Stimulated activated CD4-positive, alpha-beta T cell treated with anti-CD3 and anti-CD28 coated beads, Interleukin-12 subunit alpha, Interleukin-12 subunit beta, amount 100 ng/mL, for 48 hours (primary cell): ENCODE results near the gene ALG3.
"Not testable (repeated sequence)": the region's sequence is repeated elsewhere in the genome, so short reads cannot be mapped to it uniquely, and the experiment has no call there.

Source experiments
- DNase-seq, 3 donors: peaks; one replicate each; pipeline ENCODE4 v3.0.0-alpha.2; 2020; ENCODE audit warnings: low read depth in 2 of 3, low spot score in 1 of 3

ALG3 gene

DNA sequence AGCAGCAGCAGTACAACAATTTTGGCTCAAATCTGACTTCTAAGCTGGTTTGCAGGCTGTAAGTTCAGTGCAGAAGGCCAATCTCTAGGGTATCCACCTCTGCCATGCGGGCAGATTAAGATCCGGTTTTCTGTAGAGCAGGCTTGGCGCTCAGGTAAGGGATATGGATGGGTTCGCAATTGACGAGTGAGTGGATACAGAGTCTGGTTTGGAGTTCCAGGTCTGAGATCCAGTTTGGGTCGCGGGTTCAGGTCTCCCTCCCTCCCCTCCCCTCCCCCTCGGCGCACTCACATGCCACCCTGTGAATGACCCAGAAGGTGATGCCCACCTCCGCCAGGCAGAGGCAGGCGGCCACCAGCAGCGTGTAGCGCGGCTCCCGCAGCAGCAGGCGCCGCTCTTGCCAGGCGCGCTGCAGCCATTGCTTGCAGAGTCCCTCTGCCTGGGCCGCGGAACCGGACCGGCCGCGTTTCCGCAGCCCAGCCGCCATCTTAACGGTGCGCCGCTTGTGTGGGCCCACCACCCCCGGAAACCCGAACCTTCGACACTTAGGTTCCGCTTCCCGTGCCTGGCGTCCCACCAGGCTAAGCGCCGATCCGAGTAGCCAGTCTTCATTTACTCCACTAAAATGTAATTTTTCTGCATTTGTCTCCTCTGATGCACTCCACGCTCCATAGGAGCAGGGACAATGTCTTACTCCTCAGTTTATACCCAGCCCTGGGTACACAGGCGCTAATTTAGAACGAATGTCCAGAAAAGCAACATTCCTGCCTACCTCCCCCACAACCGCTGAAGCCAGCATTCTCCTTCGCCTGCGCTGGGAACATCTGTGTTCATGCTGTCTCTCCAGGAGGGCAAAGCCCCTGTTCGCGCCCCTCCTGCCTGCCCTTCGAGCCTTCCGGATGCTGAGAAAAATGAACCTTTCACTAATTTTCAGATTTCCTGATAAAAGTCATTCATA lies at the start of gene ALG3:
Gene ALG3 (minus strand): TSS at position 509 of the 958 bp plus-strand sequence. CDS start 22 bp downstream, at position 487.
- peak; percentile 82 to 87 (median 82) for DNase-seq

DNA sequence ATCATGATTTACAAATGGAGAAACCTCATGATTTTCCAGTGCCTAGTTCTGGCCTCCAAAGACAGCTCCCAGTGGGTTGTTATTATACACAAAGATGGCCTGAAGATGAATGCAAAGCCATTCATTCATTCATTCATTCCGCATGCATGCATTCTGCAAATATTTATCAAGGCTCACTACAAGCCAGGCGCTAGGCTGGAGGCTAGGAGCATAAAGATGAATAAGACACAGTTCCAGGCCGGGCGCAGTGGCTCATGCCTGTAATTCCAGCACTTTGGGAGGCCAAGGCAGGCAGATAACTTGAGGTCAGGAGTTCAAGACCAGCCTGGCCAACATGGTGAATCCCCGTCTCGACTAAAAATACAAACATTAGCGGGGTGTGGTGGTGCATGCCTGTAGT lies 47.9 kb upstream of the ALG3 start:
- DNase-seq: no peak

DNA sequence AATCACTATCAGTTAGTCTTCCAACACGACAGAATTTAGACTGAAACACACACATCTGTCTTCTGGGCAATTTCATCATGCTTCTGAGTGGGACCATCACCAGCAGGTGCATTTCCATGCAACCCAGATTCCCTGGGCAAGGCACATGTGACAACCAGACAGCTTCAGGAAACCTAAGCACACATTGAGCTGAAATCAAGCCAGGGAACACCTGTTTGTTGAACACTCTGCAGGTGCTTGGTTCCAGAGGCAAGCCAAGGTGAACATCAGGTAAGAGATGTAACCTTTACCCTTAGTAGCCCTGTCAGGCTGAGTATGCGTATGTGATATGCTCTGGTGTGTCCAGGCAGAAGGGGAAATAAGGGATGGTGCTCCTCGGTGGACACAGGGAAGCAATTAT lies 47.0 kb upstream of the ALG3 start:
- DNase-seq: no peak

DNA sequence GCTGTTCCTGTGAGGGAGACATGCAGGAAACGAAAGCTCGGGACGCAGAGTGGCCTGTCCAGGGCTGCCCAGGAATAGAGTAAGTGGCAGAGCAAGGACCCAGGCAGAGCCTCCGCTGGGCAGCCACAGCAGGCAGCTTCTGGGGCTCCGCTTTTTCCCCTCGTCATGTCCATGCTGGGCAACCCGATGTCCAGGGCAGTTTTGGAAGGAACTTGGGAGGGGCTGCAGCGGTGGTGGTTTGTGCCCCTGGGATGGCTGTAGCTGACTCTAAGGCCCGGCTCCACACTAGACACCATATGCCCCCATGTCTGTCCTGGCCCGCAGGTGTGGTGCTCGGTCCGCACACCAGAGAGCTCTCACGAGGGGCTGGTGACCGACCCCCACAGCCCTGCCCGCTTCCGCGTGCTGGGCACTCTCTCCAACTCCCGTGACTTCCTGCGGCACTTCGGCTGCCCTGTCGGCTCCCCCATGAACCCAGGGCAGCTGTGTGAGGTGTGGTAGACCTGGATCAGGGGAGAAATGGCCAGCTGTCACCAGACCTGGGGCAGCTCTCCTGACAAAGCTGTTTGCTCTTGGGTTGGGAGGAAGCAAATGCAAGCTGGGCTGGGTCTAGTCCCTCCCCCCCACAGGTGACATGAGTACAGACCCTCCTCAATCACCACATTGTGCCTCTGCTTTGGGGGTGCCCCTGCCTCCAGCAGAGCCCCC lies 43.1 kb upstream of the ALG3 start:
- no peak for DNase-seq

DNA sequence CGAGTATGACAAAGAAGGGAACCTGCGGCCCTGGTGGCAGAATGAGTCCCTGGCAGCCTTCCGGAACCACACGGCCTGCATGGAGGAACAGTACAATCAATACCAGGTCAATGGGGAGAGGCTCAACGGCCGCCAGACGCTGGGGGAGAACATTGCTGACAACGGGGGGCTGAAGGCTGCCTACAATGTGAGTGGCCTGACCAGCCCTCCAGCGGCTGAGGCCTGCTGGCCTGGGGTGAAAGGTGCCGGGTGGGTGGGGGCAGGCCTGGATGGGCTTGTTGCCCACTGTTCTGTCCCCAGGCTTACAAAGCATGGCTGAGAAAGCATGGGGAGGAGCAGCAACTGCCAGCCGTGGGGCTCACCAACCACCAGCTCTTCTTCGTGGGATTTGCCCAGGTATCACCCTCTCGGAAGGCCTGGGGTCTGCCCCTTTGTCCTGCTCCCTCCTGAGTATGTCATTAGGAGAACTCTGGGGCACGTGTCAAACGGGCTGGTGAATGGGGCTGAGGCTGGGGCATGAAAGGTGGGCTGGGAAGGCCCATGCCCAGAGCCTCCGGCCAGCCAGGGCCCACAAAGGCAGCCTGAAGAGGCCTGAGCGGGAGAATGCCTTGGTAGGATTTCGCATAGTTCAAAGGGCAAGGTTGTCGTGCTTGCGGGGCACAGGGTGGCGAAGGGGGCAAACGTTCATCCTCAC lies 42.4 kb upstream of the ALG3 start:
- DNase-seq: no peak

DNA sequence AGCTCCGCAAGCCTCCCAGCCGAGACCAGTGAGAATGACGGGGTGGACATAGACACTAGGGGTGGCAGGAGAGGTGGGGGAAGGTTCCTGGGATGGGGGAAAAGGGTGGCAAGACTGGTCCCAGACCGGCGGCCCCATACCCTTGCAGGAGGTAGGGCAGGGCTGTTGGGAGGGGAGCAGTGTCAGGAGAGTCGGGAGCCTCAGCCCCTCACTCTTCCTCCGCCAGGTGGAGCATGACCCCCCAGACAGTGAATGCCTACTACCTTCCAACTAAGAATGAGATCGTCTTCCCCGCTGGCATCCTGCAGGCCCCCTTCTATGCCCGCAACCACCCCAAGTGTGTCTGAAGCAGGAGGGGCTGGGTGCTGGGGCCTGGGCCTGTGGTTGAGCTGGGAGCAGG lies 41.6 kb upstream of the ALG3 start:
- no peak for DNase-seq

DNA sequence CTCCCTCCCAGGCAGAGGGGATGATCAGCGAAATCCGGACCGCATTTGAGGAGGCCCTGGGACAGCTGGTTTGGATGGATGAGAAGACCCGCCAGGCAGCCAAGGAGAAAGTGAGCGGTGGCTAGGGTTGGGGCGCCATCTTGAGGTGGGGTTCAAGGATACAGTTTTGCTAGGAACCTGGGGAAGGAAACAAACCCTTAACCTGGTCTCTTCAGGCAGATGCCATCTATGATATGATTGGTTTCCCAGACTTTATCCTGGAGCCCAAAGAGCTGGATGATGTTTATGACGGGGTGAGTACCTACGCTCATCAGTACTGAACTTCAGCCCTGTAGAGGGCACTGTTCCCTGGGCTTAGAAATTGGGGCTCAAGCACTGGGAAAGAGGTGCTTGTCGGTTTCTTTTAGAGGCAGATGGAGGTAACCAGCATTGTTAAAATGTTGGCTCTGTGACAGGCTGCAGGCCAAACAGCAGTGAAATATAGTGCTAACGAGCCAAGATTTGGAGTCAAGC lies 40.7 kb upstream of the ALG3 start:
- DNase-seq: peak; percentile 49 to 69 (median 60)

DNA sequence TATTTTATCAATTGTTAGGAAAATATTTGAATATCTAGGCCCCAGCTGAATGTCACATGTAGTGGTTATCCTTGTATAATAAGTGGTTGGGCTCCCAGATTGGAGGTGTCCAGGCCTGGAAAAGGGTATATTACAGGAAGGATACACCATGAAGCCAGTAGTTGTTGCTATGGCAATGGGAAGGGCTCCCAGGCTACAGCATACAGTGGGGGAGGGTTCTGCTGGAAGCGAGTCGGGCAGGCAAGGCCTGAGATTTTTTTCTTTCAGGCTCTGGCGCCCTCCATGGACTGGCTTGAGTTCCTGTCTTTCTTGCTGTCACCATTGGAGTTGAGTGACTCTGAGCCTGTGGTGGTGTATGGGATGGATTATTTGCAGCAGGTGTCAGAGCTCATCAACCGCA lies 35.9 kb upstream of the ALG3 start:
- DNase-seq: no peak

DNA sequence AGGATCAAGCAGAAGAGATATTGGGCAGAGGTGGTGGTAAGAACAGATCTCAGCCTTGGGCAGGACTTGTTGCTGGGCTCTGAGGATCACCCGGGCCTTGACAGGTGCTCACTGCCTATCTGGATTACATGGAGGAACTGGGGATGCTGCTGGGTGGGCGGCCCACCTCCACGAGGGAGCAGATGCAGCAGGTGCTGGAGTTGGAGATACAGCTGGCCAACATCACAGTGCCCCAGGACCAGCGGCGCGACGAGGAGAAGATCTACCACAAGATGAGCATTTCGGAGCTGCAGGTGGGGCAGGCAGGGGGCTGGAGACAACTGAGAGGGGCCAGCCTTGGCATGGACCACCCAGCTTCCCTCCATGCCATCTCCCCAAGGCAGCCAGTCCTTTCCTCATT lies 34.9 kb upstream of the ALG3 start:
- no peak for DNase-seq

DNA sequence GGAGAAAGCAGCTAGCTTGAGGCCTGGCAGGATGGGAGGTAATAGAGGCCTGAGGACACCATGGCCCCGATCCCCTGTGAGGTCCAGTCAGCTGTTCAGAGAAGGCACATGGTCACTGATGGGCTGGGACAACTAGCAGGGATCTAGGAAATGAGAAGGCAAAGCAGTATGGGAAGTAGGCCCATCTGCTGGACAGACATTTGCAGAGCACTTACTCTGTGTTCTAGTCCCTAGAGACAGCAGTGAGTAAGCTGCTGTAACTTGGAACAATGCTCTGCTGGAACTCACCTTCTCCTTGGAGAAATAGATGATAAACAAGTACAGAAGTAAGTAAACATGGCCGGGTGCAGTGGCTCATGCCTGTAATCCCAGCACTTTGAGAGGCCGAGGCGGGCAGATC lies 34.2 kb upstream of the ALG3 start:
- DNase-seq: no peak

DNA sequence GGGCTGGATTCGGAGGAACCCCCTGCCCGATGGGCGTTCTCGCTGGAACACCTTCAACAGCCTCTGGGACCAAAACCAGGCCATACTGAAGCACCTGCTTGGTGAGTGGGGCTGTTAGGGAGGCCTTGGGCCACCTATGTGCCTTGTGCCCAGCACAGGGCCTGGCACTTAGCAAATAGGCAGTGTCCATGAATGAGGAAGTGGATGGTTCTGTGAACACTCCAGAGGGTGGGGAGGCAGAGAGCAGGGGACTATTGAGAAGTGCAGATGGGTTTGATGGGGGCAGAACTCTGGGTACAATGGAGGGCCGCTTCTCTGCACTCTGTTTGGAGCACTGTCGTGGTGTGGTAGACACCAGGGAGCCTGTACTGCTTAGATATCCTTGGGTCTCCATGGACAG lies 28.6 kb upstream of the ALG3 start:
- DNase-seq: no peak

DNA sequence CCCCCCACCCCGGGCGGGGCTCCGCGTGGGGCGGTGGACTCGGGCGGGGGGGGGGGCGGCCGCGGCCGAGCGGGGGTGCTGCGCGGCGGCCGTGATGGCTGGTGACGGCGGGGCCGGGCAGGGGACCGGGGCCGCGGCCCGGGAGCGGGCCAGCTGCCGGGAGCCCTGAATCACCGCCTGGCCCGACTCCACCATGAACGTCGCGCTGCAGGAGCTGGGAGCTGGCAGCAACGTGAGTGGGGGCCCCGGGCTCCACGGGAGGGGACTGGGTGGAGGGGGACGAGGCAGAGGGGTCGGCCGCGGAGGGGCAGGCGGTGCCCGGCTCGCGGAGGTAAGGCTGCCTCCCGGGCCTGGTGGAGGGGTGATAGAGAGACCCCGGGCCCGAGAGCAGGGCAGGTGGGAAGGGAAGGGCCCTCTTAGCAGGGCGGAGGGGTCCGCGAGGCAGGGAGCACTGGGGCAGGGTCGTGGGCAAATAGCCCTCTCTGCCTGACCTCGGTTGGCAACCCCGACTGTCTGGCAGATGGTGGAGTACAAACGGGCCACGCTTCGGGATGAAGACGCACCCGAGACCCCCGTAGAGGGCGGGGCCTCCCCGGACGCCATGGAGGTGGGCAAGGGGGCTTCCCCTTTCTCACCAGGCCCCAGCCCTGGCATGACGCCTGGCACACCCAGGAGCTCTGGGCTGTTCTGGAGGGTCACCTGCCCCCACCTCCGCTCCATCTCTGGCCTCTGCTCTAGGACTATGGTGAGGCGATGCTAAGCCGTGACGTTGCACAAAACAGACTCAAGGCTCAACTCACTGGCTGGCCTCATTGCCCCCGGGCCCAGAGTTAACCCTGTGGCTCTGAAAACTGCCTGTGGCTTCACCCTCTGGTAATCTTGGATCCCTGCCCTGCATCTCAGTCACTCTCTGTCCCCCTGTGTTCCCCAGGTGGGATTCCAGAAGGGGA lies 27.5 kb upstream of the ALG3 start, which contains the start of gene ECE2:
Gene ECE2 (plus strand): TSS at position 62 of the 950 bp plus-strand sequence. CDS start 132 bp downstream, at position 194.
- no peak for DNase-seq

DNA sequence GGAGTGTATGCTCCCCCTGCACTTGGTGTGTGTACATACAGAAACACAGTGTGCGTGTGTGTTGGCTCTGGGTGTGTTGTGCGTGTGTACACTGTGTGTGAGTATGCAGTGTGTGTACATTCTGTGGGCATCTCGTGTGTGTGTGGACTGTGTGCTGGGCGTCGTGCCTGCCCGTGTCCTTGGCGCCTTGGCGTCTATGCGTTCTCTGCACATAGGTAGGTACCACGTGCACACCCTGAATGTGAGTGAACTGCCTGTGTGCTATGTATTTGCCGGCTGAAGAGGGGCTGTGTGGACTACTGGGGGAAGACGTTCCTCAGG lies 26.6 kb upstream of the ALG3 start:
- DNase-seq: no peak

DNA sequence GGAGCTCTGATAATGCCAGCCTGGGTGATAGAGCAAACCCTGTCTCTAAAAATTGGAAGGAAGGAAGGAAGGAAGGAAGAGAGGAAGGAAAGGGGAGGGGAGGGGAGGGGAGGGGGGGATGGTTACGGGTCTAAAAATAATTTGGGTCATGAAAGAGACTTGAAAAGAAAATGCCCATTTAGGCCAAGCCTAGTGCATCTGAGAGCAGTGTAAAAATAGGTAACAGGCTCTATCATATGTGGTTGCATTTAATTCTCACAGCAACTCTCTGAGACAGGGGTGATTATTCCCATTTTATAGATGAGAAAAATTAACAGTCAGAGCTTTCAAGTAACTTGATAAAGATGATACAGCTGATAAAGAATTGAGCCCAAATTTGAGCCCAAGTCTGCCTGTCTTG lies 23.5 kb upstream of the ALG3 start:
- no peak for DNase-seq

DNA sequence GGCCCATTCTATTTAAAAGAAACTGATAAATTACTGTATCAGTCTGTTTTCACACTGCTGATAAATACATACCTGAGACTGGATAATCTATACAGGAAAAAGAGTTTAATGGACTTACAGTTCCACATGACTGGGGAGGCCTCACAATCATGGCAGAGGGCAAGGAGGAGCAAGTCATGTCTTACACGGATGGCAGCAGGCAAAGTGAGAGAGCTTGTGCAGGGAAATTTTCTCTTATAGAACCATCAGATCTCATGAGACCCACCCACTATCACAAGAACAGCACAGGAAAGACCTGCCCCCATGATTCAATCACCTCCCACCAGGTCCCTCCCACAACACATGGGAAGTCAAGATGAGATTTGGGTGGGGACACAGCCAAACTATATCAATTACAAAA lies 18.5 kb upstream of the ALG3 start:
- not testable (repeated sequence) for DNase-seq

DNA sequence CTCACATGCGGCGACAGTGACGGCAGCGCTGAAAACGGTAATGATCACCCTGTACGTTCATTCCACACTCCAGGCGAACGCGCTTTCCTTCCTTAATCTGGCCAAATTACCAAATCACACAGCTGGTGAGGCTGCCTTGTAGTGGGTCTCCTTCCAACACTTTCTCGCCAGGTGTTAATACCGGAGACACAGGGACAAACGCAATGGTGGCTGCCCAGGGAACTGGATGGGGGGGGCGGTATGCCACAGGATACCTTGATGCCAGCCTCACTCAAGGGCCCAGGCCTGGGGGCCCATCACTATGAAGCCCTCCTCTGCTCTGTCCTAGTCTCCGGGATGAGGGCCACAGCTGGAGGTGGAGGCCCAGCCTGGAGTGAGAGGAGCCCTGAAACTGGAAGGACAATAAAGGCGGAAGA lies 14.0 kb upstream of the ALG3 start:
- no peak for DNase-seq

DNA sequence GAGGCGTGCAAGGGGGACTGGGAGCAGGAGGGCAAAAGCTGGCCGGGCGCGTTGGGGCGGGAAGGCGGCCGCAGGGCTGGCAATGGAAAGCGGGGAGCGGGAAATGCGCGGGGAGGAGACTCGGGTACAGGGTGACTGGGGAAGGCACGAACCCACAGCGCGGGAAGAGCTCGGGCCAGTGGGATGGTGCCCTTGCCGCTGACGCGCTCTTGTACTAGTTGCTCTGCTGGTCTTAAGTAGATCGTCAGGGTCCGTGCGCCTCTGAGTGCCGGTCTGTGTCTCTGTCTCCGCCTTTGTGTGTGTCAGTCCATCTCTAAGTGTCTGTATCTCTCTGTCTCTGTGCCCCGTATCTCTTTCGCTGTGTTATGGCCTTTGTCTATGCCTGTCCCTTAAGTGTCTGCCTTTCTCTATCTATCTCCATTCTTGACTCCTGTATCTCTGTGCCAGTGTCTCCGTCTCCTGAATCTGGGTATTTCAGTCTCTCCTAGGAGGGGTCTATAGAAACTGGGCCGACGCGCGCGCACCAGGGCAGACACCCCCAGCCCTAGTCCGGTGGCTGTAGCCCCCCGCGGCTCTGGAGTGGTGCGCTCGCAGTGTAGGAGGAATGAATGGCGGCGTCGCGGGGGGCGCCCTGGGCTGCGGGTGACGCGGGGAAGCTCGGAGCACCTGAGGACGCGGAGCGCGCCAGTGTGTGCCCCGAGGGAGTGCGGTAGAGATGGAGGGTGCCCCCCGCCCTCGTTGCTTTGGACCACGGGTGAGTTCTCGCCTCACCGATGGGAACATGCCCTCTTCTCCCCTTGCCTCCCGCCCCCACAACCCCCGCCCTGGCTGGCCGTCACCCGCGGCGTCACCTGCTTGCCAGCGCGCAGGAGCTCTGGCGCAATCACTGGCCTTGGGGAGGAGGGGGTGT lies 13.3 kb upstream of the ALG3 start:
- no peak for DNase-seq

DNA sequence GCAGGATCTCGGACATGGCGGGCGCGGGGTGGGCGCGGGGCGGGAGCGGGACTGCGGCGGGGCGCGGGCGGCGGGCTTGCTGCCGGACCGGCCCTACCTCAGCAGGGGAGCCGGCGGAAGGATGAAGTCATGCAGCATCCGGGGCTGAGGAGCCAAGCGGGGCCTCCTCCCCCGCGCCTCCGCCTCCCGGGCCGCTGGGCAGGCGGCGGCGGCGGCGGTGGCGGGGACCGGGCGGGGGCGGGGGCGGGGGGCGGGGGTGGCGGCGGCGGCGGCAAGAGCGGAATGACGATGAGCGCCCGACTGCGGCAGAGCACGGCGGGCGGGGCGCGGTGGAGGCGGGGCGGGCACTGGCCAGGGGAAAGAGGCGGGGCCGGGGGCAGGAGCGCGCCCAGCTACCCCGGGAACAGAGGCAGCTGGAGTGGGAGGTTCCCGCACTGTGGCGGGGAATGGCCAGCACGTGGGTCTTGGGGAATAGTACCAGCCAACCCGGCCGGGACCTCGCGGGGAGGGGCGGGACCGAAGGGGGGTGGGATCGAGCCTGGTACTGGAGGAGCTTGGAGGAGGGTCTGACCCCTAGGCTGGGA lies 12.6 kb upstream of the ALG3 start, which contains the start of gene CAMK2N2:
Gene CAMK2N2 (minus strand): TSS at position 284 of the 584 bp plus-strand sequence. CDS start 268 bp downstream, at position 16.
- peak in 1 of 3 donors; percentile 61 for DNase-seq
